HG02610 (cell line): ENCODE results near the gene KIRREL3.

Experiments
- ATAC-seq: cut with Tn5 transposase; IDR thresholded peaks from one replicate; pipeline ENCODE4 v1.9.1; 2021; ENCODE audit warnings: mild to moderate bottlenecking, moderate library complexity; ENCODE audit not compliant: unreplicated experiment

The KIRREL3 gene

GRCh38 chr11:126797457-126798169 lies 203.0 kb downstream of the KIRREL3 start:
- no peak for ATAC-seq

- no peak for ATAC-seq
Measured at GRCh38 chr11:126793596-126793995, 207.0 kb downstream of the KIRREL3 start.

- no peak for ATAC-seq
Measured at GRCh38 chr11:126791991-126792390, 208.6 kb downstream of the KIRREL3 start.

- no peak for ATAC-seq
Measured at GRCh38 chr11:126791446-126791845, 209.1 kb downstream of the KIRREL3 start.

GRCh38 chr11:126790550-126791081 lies 210.0 kb downstream of the KIRREL3 start:
- ATAC-seq = no peak

GRCh38 chr11:126782810-126783209 lies 217.8 kb downstream of the KIRREL3 start:
- no peak for ATAC-seq

GRCh38 chr11:126781942-126782341 lies 218.6 kb downstream of the KIRREL3 start:
- no peak for ATAC-seq

- no peak for ATAC-seq
Measured at GRCh38 chr11:126776119-126776518, 224.5 kb downstream of the KIRREL3 start.

GRCh38 chr11:126772267-126772666 lies 228.3 kb downstream of the KIRREL3 start:
- ATAC-seq = no peak

GRCh38 chr11:126768702-126769101 lies 231.9 kb downstream of the KIRREL3 start:
- ATAC-seq = no peak

- ATAC-seq = no peak
Measured at GRCh38 chr11:126766440-126766839, 234.1 kb downstream of the KIRREL3 start.

GRCh38 chr11:126765196-126765595 lies 235.4 kb downstream of the KIRREL3 start:
- ATAC-seq = no peak

GRCh38 chr11:126764231-126764630 lies 236.3 kb downstream of the KIRREL3 start:
- ATAC-seq = no peak

- no peak for ATAC-seq
Measured at GRCh38 chr11:126756855-126757254, 243.7 kb downstream of the KIRREL3 start.

GRCh38 chr11:126756421-126756820 lies 244.1 kb downstream of the KIRREL3 start:
- no peak for ATAC-seq

- ATAC-seq = no peak
Measured at GRCh38 chr11:126755526-126755925, 245.0 kb downstream of the KIRREL3 start.

GRCh38 chr11:126754591-126755426 lies 245.8 kb downstream of the KIRREL3 start:
- ATAC-seq = no peak

- no peak for ATAC-seq
Measured at GRCh38 chr11:126753990-126754389, 246.6 kb downstream of the KIRREL3 start.

- no peak for ATAC-seq
Measured at GRCh38 chr11:126751242-126751641, 249.3 kb downstream of the KIRREL3 start.

- ATAC-seq = no peak
Measured at GRCh38 chr11:126748793-126749192, 251.8 kb downstream of the KIRREL3 start.

- ATAC-seq = no peak
Measured at GRCh38 chr11:126748100-126748791, 252.3 kb downstream of the KIRREL3 start.
